HG03135 (cell line): ENCODE results near the gene SNX2.

Source experiments
- ATAC-seq: cut with Tn5 transposase; IDR thresholded peaks from one replicate; pipeline ENCODE4 v1.9.1; 2021; ENCODE audit warnings: mild to moderate bottlenecking, moderate library complexity; ENCODE audit not compliant: unreplicated experiment

Gene SNX2

DNA sequence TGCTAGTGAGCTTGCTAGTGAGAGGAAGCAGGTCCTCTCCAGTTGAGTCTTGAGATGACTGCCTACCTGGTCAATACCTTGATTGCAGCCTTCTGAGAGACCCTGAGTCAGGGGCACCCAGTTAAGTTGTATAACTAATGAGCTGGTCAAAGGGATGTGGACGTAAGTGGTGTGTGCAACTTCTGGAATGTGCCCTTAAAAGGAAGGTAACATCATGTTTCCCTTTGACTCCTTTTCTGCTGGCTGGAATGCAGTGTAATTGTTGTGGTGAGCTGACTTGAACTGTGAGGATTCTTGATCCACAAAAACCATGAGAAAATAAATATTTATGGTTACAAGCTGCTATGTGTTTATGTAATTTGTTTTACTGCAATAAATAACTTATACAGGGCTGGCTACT lies 2.4 kb upstream of the SNX2 start:
- ATAC-seq = no peak

DNA sequence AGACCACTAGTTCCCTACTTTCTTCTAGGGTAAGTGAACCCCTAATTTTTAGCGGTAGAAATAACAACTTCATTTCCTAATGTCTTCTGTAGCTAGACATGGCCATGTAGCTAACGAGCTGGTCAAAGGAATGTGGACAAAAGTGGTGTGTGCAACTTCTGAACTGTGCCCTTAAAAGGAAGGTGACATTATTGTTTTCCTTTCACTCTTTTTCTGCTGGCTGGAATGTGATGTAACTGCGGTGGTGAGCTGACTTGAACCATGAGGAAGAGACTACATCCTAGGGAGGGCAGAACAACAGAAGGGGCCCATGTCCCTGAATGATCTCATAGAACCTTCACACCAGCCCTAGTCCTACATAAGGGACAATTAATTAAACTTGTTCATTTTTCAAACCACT lies 1.3 kb upstream of the SNX2 start:
- ATAC-seq = no peak

DNA sequence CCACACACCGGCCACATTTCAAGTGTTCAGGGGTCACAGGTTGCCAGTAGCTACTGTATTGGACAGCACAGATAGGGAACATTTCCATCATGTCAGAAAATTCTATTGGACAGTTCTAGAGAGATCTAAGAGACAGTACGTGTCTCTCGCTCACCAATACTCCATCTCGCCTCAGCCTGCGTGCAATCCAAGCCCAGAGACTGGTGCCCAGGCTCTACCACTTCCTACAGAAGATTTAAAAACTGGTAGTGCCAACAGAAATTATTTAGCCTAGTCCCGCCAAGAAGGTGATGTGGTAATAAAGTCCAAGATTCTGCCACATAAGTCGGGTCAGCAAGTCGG lies 390 bp upstream of the SNX2 start:
- peak; percentile 22 for ATAC-seq

DNA sequence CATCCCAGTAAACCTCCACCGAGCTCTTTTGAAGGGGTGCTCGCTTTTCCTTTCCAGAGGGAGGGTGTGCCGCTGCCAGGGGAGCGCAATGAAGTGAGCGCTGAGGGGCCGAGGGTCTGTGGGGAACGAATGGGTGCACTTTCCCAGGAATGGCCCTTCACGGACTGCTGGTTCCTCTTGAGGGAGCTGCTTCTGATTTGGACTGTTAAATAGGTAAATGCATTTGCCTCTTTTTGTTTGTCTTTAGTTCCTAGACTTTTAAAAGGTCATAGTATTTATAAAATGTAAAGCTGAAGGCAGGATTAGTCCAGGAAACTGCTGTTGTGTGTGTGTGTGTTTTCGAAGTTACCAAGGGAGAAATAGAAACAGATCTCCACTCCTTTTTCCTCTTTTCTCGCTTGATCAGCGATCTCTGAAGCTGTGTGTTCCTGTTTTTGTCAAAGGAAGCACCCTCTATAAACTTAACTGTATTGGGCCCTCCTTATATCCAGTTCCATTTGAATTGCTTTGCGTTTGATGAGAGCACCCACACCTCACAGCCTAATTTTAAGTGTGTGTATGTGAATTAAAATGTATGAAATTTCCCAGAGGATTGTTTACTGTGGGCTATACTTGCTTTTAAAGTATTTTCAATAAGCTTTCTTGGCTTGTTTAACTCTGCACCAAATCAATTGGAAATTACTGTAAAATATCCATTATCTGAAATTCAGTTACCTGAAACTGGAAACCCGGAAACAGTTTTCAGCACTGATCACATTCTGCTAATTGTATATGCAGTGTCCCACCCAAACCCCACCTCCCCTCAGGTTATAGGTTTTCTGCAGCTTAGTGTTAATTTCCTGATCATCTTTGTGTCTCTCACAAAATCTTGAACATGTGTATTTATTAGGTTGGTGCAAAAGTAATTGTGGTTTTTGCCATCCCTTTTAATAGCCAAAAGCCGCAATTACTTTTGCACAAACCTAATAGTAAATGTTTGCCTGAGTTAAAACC lies 966 bp downstream of the SNX2 start:
- ATAC-seq = no peak

DNA sequence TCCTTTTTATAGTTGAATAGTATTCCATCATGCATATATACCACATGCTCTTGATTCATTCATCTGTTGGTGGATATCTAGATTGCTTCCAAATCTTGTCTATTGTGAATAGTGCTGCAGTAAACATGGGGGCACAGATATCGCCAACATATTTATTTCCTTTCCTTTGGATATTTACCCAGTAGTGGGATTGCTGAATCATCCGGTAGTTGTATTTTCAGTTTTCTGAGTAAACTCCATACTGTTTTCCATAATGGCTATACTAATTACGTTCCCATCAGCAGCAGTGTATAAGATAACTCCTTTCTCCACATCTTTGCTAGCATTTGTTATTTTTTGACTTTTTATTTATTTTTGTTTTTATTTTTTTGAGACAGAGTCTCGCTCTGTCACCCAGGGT lies 3.3 kb downstream of the SNX2 start:
- ATAC-seq = no peak

DNA sequence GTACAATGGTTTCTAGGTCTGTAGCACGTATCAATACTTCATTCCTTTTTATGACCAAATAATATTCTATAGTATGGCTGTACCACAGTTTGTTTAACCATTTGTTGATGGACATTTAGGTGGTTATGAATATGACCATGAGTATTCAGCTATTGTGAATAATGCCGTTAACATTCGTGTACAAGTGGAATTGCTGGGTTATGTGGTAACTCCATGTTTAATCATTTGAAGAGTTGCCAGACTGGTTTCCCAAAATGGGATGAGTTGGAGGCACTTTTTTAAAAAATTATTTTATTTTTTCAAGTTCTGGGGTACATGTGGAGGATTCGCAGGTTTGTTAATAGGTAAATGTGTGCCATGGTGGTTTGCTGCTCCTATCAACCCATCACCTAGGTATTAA lies 4.6 kb downstream of the SNX2 start:
- no peak for ATAC-seq

DNA sequence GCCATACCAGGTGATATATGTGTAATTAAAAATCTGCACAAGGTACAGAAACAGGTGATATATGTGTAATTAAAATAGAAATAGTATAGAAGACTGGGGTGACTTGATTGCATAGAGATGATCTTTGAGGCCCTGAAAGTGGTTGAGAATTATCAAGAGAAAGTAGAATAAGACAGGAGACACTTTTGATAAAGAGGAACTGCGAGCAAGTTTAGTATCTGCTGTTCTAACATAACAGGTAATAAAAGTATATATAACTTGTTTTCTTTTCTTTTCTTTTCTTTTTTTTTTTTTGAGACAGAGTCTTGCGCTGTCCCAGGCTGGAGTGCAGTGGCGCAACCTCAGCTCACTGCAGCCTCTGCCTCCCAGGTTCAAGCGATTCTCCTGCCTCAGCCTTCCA lies 5.4 kb downstream of the SNX2 start:
- ATAC-seq = no peak

DNA sequence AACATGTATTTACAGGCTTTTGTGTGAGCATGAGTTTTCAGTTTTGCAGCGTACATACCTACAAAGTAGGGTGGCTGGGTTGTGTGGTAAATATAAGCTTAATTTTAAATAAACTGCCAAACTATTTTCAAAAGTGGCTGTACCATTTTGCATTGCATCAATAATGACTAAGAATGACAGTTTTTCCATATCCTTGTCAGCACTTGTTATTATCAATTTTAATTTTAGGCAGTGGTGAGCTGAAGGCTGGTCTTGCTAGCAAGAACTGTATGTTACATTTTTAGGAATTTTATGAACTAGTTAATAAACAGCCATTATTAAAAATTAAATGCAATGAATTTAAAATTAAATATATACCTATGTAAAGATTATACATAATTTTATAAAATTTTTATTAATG lies 6.6 kb downstream of the SNX2 start:
- ATAC-seq = no peak

DNA sequence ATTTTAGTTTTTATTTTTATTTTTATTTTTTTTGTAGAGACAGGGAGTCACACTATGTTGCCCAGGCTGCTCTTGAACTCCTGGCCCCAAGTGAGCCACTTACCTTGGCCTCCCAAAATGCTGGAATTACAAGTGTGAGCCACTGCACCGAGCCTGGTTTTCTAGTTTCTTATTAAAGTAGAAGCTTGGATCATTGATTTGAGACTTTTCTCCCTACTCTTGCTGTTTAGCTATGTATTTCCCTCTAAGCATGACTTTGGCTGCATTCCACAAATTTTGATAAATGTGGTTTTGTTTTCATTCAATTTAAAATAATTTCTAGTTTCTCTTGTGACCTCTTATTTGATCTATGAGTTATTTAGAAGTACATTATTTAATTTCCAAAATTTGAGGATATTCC lies 10.4 kb downstream of the SNX2 start:
- no peak for ATAC-seq

DNA sequence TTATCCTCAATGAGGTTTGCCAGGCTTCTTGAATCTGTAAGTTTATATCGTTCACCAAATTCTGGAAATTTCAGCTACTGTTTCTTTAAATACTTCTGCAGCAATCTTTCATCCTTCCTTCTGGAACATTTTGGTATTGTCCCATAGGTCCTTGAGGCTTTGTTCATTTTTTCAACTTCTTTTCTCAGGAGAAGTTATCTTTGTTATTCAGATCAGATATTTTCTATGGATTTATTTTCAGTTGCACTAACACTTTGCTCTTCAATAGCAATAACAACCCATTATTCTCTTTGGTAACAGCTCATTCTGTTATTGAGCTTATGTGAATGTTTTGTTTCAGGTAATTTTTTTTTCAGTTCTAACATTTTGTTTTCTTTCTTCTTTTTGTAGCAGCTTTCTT lies 13.5 kb downstream of the SNX2 start:
- ATAC-seq = no peak

DNA sequence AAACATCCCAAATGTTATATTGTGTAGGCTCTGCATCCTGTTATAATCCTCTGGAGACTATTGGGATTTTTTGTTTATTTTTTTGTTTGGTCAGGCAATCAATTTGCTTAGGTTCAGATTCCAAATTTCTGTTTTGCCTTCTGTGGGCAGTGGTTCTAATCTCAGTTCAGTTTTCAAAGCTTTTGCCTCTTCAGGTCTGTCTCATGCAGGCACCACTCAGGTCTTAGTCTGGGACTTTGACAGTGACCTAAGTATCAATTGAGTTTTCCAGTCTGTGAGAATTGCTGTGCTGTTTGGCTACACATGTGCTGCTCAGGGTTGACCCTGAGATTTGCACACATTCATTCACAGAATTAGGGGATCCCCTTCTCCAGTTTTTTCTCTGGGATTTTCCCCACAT lies 14.1 kb downstream of the SNX2 start:
- no peak for ATAC-seq

DNA sequence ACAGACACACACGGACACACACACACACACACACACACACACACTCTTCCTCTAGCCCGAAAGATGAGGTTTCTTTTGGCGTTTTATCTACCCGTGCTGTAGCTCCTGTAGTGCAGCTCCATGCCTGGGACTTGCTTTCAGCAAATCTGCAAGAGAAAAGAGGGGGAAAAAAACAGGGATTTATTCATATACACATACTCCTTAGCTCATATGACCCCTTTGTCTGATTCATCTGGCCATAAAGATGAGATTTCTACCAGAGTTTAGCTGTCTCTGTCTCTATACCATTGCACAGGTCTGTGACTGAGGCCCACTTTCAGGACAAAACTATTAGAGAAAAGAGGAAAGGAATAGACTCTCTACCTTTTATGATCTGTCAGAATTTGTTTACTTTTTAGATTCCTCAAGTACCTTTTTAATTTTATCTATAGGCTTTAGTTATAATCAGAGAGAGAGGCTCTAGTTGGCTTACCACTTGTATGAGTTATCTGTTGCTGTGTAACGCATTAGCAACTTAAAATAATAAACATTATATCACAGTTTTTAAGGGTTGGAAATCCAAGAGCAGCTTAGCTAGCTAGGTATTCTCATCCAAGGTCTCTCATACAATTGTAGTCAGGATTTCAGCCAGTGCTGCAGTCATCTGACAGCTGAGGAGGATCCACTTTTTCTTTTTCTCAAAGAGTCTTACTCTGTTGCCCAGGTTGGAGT lies 14.7 kb downstream of the SNX2 start:
- ATAC-seq = no peak

DNA sequence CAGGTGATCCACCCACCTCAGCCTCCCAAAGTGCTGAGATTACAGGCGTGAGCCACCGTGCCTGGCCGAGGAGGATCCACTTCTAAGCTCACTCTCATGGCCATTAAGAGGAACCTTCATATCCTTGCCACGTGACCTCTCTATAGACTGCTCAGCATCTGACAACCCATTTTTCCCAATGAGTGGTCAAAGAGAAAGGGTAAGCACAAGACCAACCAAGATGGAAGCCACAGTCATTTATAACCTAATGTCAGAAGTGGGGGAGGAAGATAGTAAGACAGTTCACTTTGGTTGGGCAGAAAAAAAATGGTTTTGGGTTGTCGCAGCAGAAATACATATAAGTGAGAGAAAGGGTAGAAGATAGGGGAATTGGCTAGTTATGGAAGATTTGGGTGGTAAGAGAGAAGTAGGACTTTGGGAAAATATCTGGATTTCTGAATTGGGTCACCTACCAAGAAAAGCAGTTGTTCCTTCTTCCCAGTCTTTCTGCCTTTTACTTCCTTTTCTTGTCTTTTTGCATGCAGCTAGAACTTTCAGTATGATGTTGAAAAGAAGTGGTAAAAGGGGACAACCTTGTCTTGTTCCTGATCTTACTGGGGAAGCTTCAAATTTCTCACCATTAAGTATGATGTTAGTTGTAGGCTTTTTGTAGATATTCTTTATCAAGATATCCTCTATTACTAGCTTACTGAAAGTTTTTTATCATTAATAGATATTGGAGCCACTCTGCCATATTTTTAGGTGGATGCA lies 15.6 kb downstream of the SNX2 start:
- ATAC-seq = no peak

DNA sequence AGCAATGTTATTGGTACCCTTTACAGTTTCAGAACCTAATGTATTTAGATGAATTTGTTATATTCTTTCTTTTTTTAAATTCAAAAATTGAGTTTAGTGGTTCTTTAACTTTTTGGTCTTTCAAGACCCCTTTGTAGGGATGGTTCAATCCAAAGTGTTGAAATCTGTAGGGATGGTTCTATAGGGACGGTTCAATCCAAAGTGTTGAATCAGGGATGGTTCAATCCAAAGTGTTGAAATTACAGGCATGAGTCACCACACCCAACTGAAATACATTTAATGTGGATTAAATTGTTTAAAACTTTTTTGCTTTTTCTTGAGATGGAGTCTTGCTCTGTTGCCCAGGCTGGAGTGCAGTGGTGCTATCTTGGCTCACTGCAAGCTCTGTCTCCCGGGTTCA lies 30.6 kb downstream of the SNX2 start:
- ATAC-seq = no peak

DNA sequence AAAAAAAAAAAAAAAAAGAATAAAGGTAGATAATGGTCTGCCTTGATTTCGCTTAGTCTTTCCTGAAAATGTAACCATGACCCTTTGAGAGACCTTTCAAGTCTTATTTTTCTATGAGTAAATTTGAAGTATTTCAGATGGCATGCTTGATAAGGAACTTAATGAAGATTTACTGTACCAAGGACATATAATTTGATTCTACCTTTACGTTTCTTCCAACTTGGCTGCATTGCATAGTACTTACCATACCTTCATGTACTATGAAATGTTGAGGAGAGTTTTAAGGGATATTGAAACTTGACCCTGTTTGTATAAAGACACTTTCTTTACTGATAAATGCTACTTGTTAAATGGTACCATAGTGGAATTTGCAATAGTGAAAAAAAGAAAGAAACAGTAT lies 35.5 kb downstream of the SNX2 start:
- ATAC-seq = no peak

DNA sequence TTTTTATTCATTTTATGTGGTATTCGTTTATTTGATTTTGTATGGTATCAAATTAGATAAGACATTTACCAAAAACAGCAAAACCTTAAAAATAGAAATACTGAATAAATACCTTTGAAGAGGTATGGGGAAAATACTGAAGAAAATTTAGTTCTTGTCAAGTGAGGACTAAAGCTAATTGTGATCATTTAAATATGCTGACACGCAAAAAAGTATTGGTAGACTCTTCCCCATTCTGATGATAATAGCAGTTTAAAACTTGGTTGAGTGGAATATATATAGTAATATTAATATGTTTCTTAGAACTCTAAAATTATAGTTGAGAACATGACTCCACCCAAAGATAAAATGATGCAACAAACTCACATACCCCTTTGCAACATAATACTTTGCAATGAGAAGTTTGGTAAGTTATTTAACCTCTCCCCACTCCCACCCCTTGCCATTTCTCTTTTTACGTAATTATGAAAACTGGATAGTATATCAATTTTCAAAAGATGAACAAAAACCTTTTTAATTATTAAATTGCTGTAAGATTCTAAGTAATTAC lies 40.4 kb downstream of the SNX2 start:
- no peak for ATAC-seq

DNA sequence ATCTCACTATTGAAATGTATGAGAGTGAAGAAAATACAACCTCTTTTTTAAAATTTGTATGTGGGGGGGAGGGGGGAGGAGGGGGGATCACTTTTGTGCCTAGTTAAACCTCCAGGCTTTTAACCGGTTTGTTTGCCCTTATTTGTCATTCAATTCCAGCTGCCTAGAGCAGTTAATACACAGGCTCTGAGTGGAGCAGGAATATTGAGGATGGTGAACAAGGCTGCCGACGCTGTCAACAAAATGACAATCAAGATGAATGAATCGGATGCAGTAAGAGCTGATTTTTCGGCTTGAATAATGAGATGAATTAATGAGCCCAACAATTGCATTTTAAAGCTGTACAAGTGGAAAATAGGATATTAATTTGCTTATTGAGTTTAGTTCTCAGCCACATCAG lies 41.9 kb downstream of the SNX2 start:
- no peak for ATAC-seq

DNA sequence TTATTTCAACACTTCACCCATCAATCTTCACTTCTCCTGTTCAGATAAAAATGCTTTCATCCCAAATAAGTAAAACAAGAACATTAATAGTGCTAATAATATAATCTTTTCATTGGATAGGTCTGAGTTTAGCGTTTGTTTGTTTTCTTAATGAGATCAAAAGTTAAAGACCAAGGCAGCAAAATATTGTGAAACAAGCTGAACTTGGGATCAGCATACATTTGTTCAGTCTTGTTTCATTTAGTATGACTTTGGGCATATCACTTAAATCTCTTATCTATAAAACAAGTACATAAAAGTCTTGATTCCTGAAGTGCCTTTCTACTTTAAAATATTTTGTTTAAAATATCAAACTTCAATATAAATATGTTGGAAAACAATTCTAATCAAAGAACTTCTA lies 57.1 kb downstream of the SNX2 start:
- ATAC-seq = no peak

DNA sequence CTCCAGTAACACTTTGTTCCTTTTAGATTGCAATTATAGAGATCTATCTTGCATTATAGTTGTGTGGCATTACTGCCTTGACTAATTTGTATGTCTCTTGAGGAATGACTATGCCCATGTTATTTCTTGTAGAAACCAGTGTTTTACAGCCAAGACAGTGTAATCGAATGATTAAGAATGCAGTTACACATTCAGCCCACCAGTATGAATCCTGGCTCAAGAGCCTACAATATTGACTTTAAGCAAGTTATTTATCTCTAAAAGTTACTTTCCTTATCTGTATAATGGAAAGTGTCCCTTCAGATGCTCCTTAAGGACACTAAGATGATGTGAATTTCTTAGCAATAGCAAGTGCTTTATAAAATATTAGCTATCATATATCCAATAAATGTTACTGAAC lies 60.8 kb downstream of the SNX2 start:
- no peak for ATAC-seq

DNA sequence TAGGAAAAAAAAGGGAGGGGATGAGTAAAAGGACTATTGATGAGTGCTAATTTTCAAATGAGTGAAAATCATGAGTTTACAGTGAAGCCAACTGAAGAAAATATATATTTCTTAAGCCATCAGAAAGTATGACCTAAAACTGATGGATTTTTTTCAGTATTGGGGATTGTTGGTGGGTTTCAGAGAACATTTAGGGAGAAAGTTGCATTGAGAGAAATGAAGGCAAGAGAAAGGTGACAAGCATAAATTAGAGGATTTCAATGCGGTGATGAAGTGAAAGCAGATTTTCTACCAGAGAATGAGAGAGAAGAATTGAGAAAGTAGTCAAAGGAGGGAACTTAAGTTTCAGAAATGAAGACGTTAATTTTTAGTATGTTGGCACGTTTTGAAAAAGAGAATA lies 62.1 kb downstream of the SNX2 start:
- no peak for ATAC-seq

DNA sequence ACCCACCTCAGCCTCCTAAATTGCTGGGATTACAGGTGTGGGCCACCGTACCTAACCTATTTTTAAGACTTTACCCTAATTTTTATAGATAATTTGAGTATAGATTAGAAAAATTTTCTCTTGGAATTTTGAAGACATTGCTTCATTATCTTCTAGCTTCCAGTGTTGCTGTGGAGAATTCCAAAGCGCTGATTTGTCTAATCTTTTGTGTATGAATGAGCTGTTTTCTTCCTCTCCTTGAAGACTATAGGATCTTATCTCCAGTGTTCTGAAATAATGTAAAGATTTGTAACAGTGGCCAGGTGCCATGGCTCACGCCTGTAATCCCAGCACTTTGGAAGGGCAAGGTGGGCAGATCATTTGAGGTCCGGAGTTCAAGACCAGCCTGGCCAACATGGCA lies 64.9 kb downstream of the SNX2 start:
- no peak for ATAC-seq
